Osteoblast (primary cell): Measurements from ENCODE around the gene ZNF331. TPM values are rescaled to one million over a fixed set of nuclear protein-coding genes. Genes with fewer than 3 reads are reported as not detected.

Source experiments
- DNase-seq: peaks from one replicate; pipeline ENCODE4 v3.0.0; 2011; ENCODE audit warnings: low spot score, mixed read lengths; ENCODE audit not compliant: insufficient read length; ENCODE audit errors: missing footprints
- H2AFZ ChIP-seq: 2 replicates; pipeline ENCODE4 v1.6.0; 2011; ENCODE audit warnings: mild to moderate bottlenecking, low read length
- H3K27ac ChIP-seq: 2 replicates; pipeline ENCODE4 v1.5.1; 2011; ENCODE audit warnings: mild to moderate bottlenecking, low read depth, low read length, moderate library complexity
- H3K27me3 ChIP-seq: 2 replicates; pipeline ENCODE4 v1.6.0; 2012; ENCODE audit warnings: mild to moderate bottlenecking, control low read depth, inconsistent platforms, low read length, moderate library complexity; ENCODE audit not compliant: insufficient read depth
- H3K36me3 ChIP-seq: 2 replicates; pipeline ENCODE4 v1.5.1; 2011; ENCODE audit warnings: mild to moderate bottlenecking, low read length, control low read depth, moderate library complexity; ENCODE audit not compliant: insufficient read depth
- H3K4me1 ChIP-seq: 2 replicates; pipeline ENCODE4 v1.5.1; 2011; ENCODE audit warnings: mild to moderate bottlenecking, low read length, control low read depth, moderate library complexity; ENCODE audit not compliant: insufficient read depth
- H3K4me2 ChIP-seq: 2 replicates; pipeline ENCODE4 v1.6.0; 2011; ENCODE audit warnings: mild to moderate bottlenecking, low read length; ENCODE audit not compliant: insufficient read depth
- H3K4me3 ChIP-seq: fragments of 200-600 bp; sonication (generic); 3 replicates; pipeline ENCODE4 v1.5.1; 2012; ENCODE audit warnings: mild to moderate bottlenecking, low read length, inconsistent platforms; ENCODE audit not compliant: insufficient read depth
- H3K79me2 ChIP-seq: 2 replicates; pipeline ENCODE4 v1.6.0; 2012; ENCODE audit warnings: mild to moderate bottlenecking, low read length, control low read depth, inconsistent platforms; ENCODE audit not compliant: insufficient read depth
- H3K9me3 ChIP-seq: 2 replicates; pipeline ENCODE4 v1.5.1; 2011; ENCODE audit warnings: low read depth, low read length, control low read depth
- H4K20me1 ChIP-seq: 2 replicates; pipeline ENCODE4 v1.6.0; 2012; ENCODE audit warnings: mild to moderate bottlenecking, low read length, control low read depth; ENCODE audit not compliant: insufficient read depth
- CTCF ChIP-seq: IDR thresholded peaks from 2 replicates; pipeline ENCODE4 v1.5.1; 2011; ENCODE audit warnings: mild to moderate bottlenecking, low read depth, low read length, moderate library complexity; ENCODE audit errors: extremely low read depth
- total RNA-seq: library from RNA; depleted of rRNA; stranded (reverse); fragments of >200 nt; gene quantifications from 2 replicates; pipeline ENCODE4 v1.2.3, GENCODE V29; 2012

The ZNF331 gene
- total RNA-seq, 1 donor = 16.6 TPM

- H3K36me3 ChIP-seq = peaks cover 11% of the 10 kb centered on the region
- H3K27ac ChIP-seq = peak overlapping the region; percentile 60
- H3K4me3 ChIP-seq = no peak overlapping the region
- H2AFZ ChIP-seq = peak overlapping the region; percentile 62
- DNase-seq = peak; percentile 91
- peak overlapping the region; percentile 16 for H3K4me2 ChIP-seq
- H3K9me3 ChIP-seq = no peaks in the 10 kb centered on the region
- peaks cover 29% of the 10 kb centered on the region for H3K79me2 ChIP-seq
- no peaks in the 10 kb centered on the region for H3K27me3 ChIP-seq
- H4K20me1 ChIP-seq = no peaks in the 10 kb centered on the region
- no peak for TF ChIP-seq CTCF
- peaks cover 24% of the 10 kb centered on the region for H3K4me1 ChIP-seq
Measured at GRCh38 chr19:53545271-53546065, 7.5 kb downstream of the ZNF331 start.

- Histone ChIP-seq H4K20me1 (no peaks in the 10 kb centered on the region), H3K4me2 (no peak overlapping the region), H3K27ac (peak overlapping the region; percentile 61), H3K4me3 (no peak overlapping the region), H3K9me3 (no peaks in the 10 kb centered on the region), H3K79me2 (peaks cover 39% of the 10 kb centered on the region), H3K36me3 (peaks cover 3% of the 10 kb centered on the region), H3K4me1 (peaks cover 24% of the 10 kb centered on the region), H2AFZ (peak overlapping the region; percentile 51), H3K27me3 (no peaks in the 10 kb centered on the region)
- TF ChIP-seq CTCF = no peak
- DNase-seq = no peak
Measured at GRCh38 chr19:53546758-53547513, 9.0 kb downstream of the ZNF331 start.

GRCh38 chr19:53549340-53549739, 11.4 kb downstream of the ZNF331 start:
- Histone ChIP-seq H3K4me2 (peak overlapping the region; percentile 49), H3K4me1 (peaks cover 24% of the 10 kb centered on the region), H3K27me3 (no peaks in the 10 kb centered on the region), H3K36me3 (no peaks in the 10 kb centered on the region), H3K9me3 (no peaks in the 10 kb centered on the region), H2AFZ (peak overlapping the region; percentile 5), H3K79me2 (peaks cover 54% of the 10 kb centered on the region), H3K4me3 (peak overlapping the region; percentile 33), H3K27ac (peak overlapping the region; percentile 84), H4K20me1 (no peaks in the 10 kb centered on the region)
- no peak for TF ChIP-seq CTCF
- no peak for DNase-seq

GRCh38 chr19:53552001-53552721, 14.2 kb downstream of the ZNF331 start:
- Histone ChIP-seq H4K20me1 (no peaks in the 10 kb centered on the region), H2AFZ (no peak overlapping the region), H3K27me3 (no peaks in the 10 kb centered on the region), H3K27ac (peak overlapping the region; percentile 63), H3K4me1 (peaks cover 13% of the 10 kb centered on the region), H3K9me3 (no peaks in the 10 kb centered on the region), H3K36me3 (no peaks in the 10 kb centered on the region), H3K79me2 (peaks cover 53% of the 10 kb centered on the region), H3K4me3 (no peak overlapping the region), H3K4me2 (no peak overlapping the region)
- DNase-seq = no peak
- no peak for TF ChIP-seq CTCF
